ENCODE data around the gene SIMC1.

SIMC1 gene

GRCh38 chr5:176361437-176362232 is 123.4 kb downstream of the SIMC1 start, which contains the start of gene KIAA1191:
Gene KIAA1191, minus strand, starts transcription at chr5:176361764. Its CDS starts 2,256 bp downstream, at chr5:176359508.
- peak; percentile 93 for DNase-seq (ENCODE audit: low read depth)

- DNase-seq (ENCODE audit: low read depth): no peak
Observed at GRCh38 chr5:176362233-176362490, 123.9 kb downstream of the SIMC1 start.

GRCh38 chr5:176364765-176365350 is 126.6 kb downstream of the SIMC1 start:
- DNase-seq (ENCODE audit: low read depth): no peak

GRCh38 chr5:176365351-176366231 is 127.4 kb downstream of the SIMC1 start, which contains the start of gene ARL10:
Gene ARL10, plus strand, starts transcription at chr5:176365487. Its CDS starts 77 bp downstream, at chr5:176365564.
- peak; percentile 29 for DNase-seq (ENCODE audit: low read depth)

GRCh38 chr5:176366232-176366894 is 128.1 kb downstream of the SIMC1 start:
- no peak for DNase-seq (ENCODE audit: low read depth)

GRCh38 chr5:176368726-176369125 is 130.5 kb downstream of the SIMC1 start:
- no peak for DNase-seq (ENCODE audit: low read depth)

- no peak for DNase-seq (ENCODE audit: low read depth)
Observed at GRCh38 chr5:176369934-176370711, 131.9 kb downstream of the SIMC1 start.

GRCh38 chr5:176371621-176372539 is 133.7 kb downstream of the SIMC1 start:
- DNase-seq (ENCODE audit: low read depth): no peak

GRCh38 chr5:176373100-176373818 is 135.0 kb downstream of the SIMC1 start:
- no peak for DNase-seq (ENCODE audit: low read depth)

GRCh38 chr5:176379881-176380280 is 141.7 kb downstream of the SIMC1 start:
- DNase-seq (ENCODE audit: low read depth): no peak

- no peak for DNase-seq (ENCODE audit: low read depth)
Observed at GRCh38 chr5:176381423-176381822, 143.2 kb downstream of the SIMC1 start.

- DNase-seq (ENCODE audit: low read depth): no peak
Observed at GRCh38 chr5:176381979-176382378, 143.8 kb downstream of the SIMC1 start.

- DNase-seq (ENCODE audit: low read depth): no peak
Observed at GRCh38 chr5:176382721-176383120, 144.5 kb downstream of the SIMC1 start.

GRCh38 chr5:176383248-176383905 is 145.2 kb downstream of the SIMC1 start:
- no peak for DNase-seq (ENCODE audit: low read depth)

- DNase-seq (ENCODE audit: low read depth): no peak
Observed at GRCh38 chr5:176383961-176384360, 145.7 kb downstream of the SIMC1 start.

- DNase-seq (ENCODE audit: low read depth): no peak
Observed at GRCh38 chr5:176384366-176384930, 146.2 kb downstream of the SIMC1 start.

GRCh38 chr5:176384991-176385390 is 146.8 kb downstream of the SIMC1 start:
- DNase-seq (ENCODE audit: low read depth): no peak

- DNase-seq (ENCODE audit: low read depth): no peak
Observed at GRCh38 chr5:176386491-176386890, 148.3 kb downstream of the SIMC1 start.
